Heart left ventricle (tissue), 16 donors: ENCODE measurements around the gene MMRN2. TPM values are rescaled to one million over a fixed set of nuclear protein-coding genes. Genes with fewer than 3 reads are reported as not detected.

ENCODE experiments used
- ATAC-seq, 4 donors: fragments of 200-7000 bp; cut with Tn5 transposase; one replicate each; pipeline ENCODE4 v1.9.1; 2020 to 2022; ENCODE audit warnings: moderate library complexity in 4 of 4, mild to moderate bottlenecking in 3 of 4, moderate number of reproducible peaks in 1 of 4
- DNase-seq, 5 donors: peaks; one replicate each; pipeline ENCODE4 v3.0.0-alpha.2; 2020
- H3K27ac ChIP-seq, 12 donors: fragments of 200-600 bp; sonication (generic) in 4 of 12; one replicate each; pipeline versions ENCODE4 v1.5.0 to v1.8.0; 2016 to 2022; ENCODE audit warnings: mild to moderate bottlenecking in 2 of 12
- H3K27me3 ChIP-seq, 9 donors: fragments of 200-600 bp; sonication (generic) in 2 of 9; one replicate each; pipeline versions ENCODE4 v1.5.1 to v1.8.0; 2016 to 2022; ENCODE audit warnings: mild to moderate bottlenecking in 3 of 9
- H3K36me3 ChIP-seq, 9 donors: fragments of 200-600 bp; sonication (generic) in 2 of 9; one replicate each; pipeline versions ENCODE4 v1.5.0 to v1.8.0; 2018 to 2022; ENCODE audit warnings: mild to moderate bottlenecking in 2 of 9
- H3K4me1 ChIP-seq, 12 donors: fragments of 200-600 bp; sonication (generic) in 4 of 12; one replicate each; pipeline versions ENCODE4 v1.5.0 to v1.8.0; 2016 to 2022; ENCODE audit warnings: mild to moderate bottlenecking in 3 of 12
- H3K4me3 ChIP-seq, 12 donors: fragments of 200-600 bp; sonication (generic) in 4 of 12; one replicate each; pipeline versions ENCODE4 v1.5.0 to v1.8.0; 2017 to 2022; ENCODE audit warnings: mild to moderate bottlenecking in 9 of 12, moderate library complexity in 4 of 12
- H3K9me3 ChIP-seq, 12 donors: fragments of 200-600 bp; sonication (generic) in 4 of 12; one replicate each; pipeline versions ENCODE4 v1.5.0 to v1.8.0; 2016 to 2022; ENCODE audit warnings: mild to moderate bottlenecking in 1 of 12
- CTCF ChIP-seq, 12 donors: fragments of 200-600 bp; sonication (generic) in 4 of 12; IDR thresholded peaks; one replicate each; pipeline versions ENCODE4 v1.5.0 to v1.8.0; 2018 to 2022; ENCODE audit warnings: antibody characterized with exemption in 12 of 12, mild to moderate bottlenecking in 5 of 12
- POLR2A ChIP-seq, 2 donors: fragments of 450-650 bp; IDR thresholded peaks; one replicate each; pipeline ENCODE4 v1.6.1; 2017; ENCODE audit warnings: antibody characterized with exemption in 2 of 2, mild to moderate bottlenecking in 2 of 2, moderate library complexity in 2 of 2
- WGBS, 4 donors: extraction: QIAGEN DNeasy Blood & Tissue Kit in 2 of 4; methylation state at CpG; one replicate each; pipeline versions ENCODE4 v1.1.5 to v1.1.7; 2013 to 2018; 5-methylcytosine and 5-hydroxymethylcytosine counted together
- intact Hi-C, 10 donors: fragments of 100-400 bp; cut with DNase I; formaldehyde crosslinking; loops; one replicate each; pipeline versions ENCODE4 v1.11.1 to v1.14.2; 2022
- polyA plus RNA-seq, 2 donors: library from polyadenylated mRNA; stranded (reverse); fragments of 200-250 nt; gene quantifications; one replicate each; pipeline ENCODE4 v1.2.3, GENCODE V29; 2013
- total RNA-seq, 9 donors: library from RNA; depleted of rRNA in 2 of 9; stranded (reverse); fragments of >200 nt in 2 of 9; fragmentation: NEBNext Ultra II Directional in 3 of 9; extraction: Animal tissue kit (Norgen Biotek cat#: 25700) in 3 of 9; gene quantifications; one replicate each; pipeline versions ENCODE4 v1.1.0 to v1.2.4, GENCODE V29; 2016 to 2023
- donor health status: ischemic (EF 13 %, LVEDD 7.1; RV severe dilation, severe dysfunction).
- donor health status: healthy with polysubstance abuse.
- donor health status: DM: no; HTN: yes; CAD: no.
- donor health status: DM: no; HTN: no; CAD: no.
- donor health status: ischemic (EF 25% LVEDD 6.9; RV normal size, moderate dysfunction).
- donor health status: ischemic (EF 25% LVEDD 5.7; RV mildly dilated, moderate dysfunction).
- donor health status: healthy.
- donor health status: DM: yes; HTN: yes; CAD: no.
- donor health status: ischemic (EF 35%, LVEDD 5.7; RV mildly dilated, moderate dysfunction).
- donor health status: nonischemic (EF 11% LVEDD 7.7; RV severe dilation, severe dysfunction).
- donor health status: DM: yes; HTN: yes; CAD: no.
- donor health status: PGD.
- donor health status: ischemic (EF 29% LVEDD 5.4; RV normal size, mild dysfunction).
- donor health status: nonischemic (EF 23%, LVEDD 6.1; RV moderate dilation, normal function).

The MMRN2 gene
- total and polyA plus RNA-seq, 11 donors, result 15.8 to 93.0 (median 32.7) TPM

- DNase-seq, result no peak
- Histone ChIP-seq H3K36me3 (peaks cover 0 to 93% (median 34%) of the 10 kb centered on the region in 9 donors), H3K9me3 (no peaks in the 10 kb centered on the region), H3K27ac (peak overlapping the region in 1 of 12 donors; percentile 45), H3K27me3 (no peaks in the 10 kb centered on the region), H3K4me1 (peaks cover 0 to 10% (median 0%) of the 10 kb centered on the region in 12 donors), H3K4me3 (no peak overlapping the region)
- no peak for TF ChIP-seq CTCF (IDR thresholded peaks at IDR 0.05)
- no peak for TF ChIP-seq POLR2A (IDR thresholded peaks at IDR 0.05)
- 80 to 85% (median 82%) methylated on average over 15 of the region's 15 CpGs for WGBS, 4 donors
- intact Hi-C loops, result no loop called here
- ATAC-seq, result peak in 1 of 4 donors; percentile 48
Observed at GRCh38 chr10:86929468-86930380, 27.7 kb downstream of the MMRN2 start.

- Histone ChIP-seq H3K4me3 (no peak overlapping the region), H3K27ac (peak overlapping the region in 1 of 12 donors; percentile 19), H3K9me3 (no peaks in the 10 kb centered on the region), H3K27me3 (no peaks in the 10 kb centered on the region), H3K4me1 (peaks cover 0 to 9% (median 2%) of the 10 kb centered on the region in 12 donors), H3K36me3 (peaks cover 0 to 94% (median 29%) of the 10 kb centered on the region in 9 donors)
- no peak for TF ChIP-seq CTCF (IDR thresholded peaks at IDR 0.05)
- TF ChIP-seq POLR2A (IDR thresholded peaks at IDR 0.05), result no peak
- DNase-seq, result no peak
- ATAC-seq, result peak in 3 of 4 donors; percentile 13 to 29 (median 28)
- intact Hi-C loops, result no loop called here
- 82 to 92% (median 86%) methylated on average over 9 of the region's 9 CpGs for WGBS, 4 donors
Observed at GRCh38 chr10:86922553-86922961, 34.9 kb downstream of the MMRN2 start.

GRCh38 chr10:86918022-86918471 lies 39.4 kb downstream of the MMRN2 start:
- no peak for TF ChIP-seq CTCF (IDR thresholded peaks at IDR 0.05)
- TF ChIP-seq POLR2A (IDR thresholded peaks at IDR 0.05), result no peak
- Histone ChIP-seq H3K36me3 (peaks cover 0 to 98% (median 49%) of the 10 kb centered on the region in 9 donors), H3K27me3 (no peaks in the 10 kb centered on the region), H3K4me3 (no peak overlapping the region), H3K27ac (peak overlapping the region in 3 of 12 donors; percentile 17 to 60 (median 39)), H3K9me3 (no peaks in the 10 kb centered on the region), H3K4me1 (peaks cover 0 to 7% (median 0%) of the 10 kb centered on the region in 12 donors)
- 67 to 72% (median 71%) methylated on average over 5 of the region's 5 CpGs for WGBS, 4 donors
- intact Hi-C loops, result no loop called here
- DNase-seq (no peak), ATAC-seq (peak; percentile 44 to 87 (median 70))

GRCh38 chr10:86914734-86915133 lies 42.7 kb downstream of the MMRN2 start:
- Histone ChIP-seq H3K9me3 (no peaks in the 10 kb centered on the region), H3K36me3 (peaks cover 0 to 88% (median 39%) of the 10 kb centered on the region in 9 donors), H3K27ac (no peak overlapping the region), H3K4me1 (peaks cover 0 to 7% (median 0%) of the 10 kb centered on the region in 12 donors), H3K4me3 (no peak overlapping the region), H3K27me3 (no peaks in the 10 kb centered on the region)
- WGBS, 4 donors, result 91 to 100% (median 98%) methylated on average over 1 of the region's 1 CpG
- ATAC-seq (no peak), DNase-seq (no peak)
- TF ChIP-seq CTCF (IDR thresholded peaks at IDR 0.05) (no peak), POLR2A (IDR thresholded peaks at IDR 0.05) (no peak)
- intact Hi-C loops, result no loop called here
